ENCODE measurements around the gene PPL.
"Not testable (repeated sequence)": the region's sequence is repeated elsewhere in the genome, so short reads cannot be mapped to it uniquely, and the experiment has no call there.

Gene PPL

GRCh38 chr16:4902038-4902437, 34.9 kb downstream of the PPL start:
- Mint-ChIP-seq H3K4me3 (no peak overlapping the region), H3K36me3 (ENCODE audit: insufficient read depth) (peaks cover 3% of the 10 kb centered on the region), H3K4me1 (ENCODE audit: low read depth in 2 of 2) (no peaks in the 10 kb centered on the region), H3K27ac (no peak overlapping the region), H3K27me3 (peaks cover 33 to 74% of the 10 kb centered on the region in 2 donors), H3K9me3 (no peaks in the 10 kb centered on the region)
- DNase-seq, result no peak
- no peak for ATAC-seq (replicated peaks)

- H3K27ac Mint-ChIP-seq, result no peak overlapping the region
- H3K9me3 Mint-ChIP-seq, result no peaks in the 10 kb centered on the region
- H3K36me3 Mint-ChIP-seq (ENCODE audit: insufficient read depth), result peaks cover 3% of the 10 kb centered on the region
- DNase-seq (no peak), ATAC-seq (replicated peaks) (no peak)
- H3K4me3 Mint-ChIP-seq, result no peak overlapping the region
- no peaks in the 10 kb centered on the region for H3K4me1 Mint-ChIP-seq (ENCODE audit: low read depth in 2 of 2)
- H3K27me3 Mint-ChIP-seq, result peaks cover 33 to 80% of the 10 kb centered on the region in 2 donors
Measured at GRCh38 chr16:4900750-4901149, 36.2 kb downstream of the PPL start.

DNA sequence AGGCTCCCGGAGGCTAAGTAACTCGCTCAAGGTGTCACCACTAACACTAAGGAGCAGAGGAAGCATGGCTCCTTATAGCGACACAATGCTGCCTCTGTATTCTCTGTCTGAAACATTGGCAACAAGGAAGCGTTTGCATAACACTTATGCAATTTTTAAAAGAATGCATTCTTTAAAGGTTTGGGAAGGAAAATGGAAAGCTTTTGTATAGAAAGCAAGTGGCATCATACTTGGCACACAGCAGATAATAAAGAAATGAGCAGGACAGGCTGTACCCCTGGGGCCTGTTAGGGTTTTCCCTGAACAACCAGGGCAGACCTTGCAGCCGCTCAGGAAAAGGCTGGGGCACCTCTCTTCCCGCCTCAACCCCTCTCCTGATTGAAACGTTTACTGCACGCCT, 36.9 kb downstream of the PPL start:
- no peaks in the 10 kb centered on the region for H3K4me1 Mint-ChIP-seq (ENCODE audit: low read depth in 2 of 2)
- no peak overlapping the region for H3K27ac Mint-ChIP-seq
- no peak overlapping the region for H3K4me3 Mint-ChIP-seq
- no peaks in the 10 kb centered on the region for H3K9me3 Mint-ChIP-seq
- ATAC-seq (replicated peaks) (no peak), DNase-seq (no peak)
- H3K27me3 Mint-ChIP-seq, result peaks cover 26 to 73% of the 10 kb centered on the region in 2 donors
- peaks cover 3% of the 10 kb centered on the region for H3K36me3 Mint-ChIP-seq (ENCODE audit: insufficient read depth)

DNA sequence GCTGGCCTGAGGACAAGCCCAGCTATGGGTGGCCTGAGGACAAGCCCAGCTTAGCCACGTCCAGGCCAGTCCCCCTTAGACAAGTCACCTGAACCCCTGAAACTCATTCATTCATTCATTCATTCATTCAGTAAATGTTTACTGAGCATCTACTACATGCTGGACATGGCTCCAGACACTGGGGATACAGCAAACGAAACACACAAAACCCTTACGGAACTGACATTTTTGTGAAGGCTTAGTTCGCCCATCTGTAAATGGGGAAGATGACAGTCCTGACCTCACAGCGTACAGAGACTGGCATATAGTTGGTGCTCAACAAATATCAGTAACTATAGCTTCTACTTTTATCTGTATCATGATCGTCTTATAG, 37.5 kb downstream of the PPL start:
- H3K27me3 Mint-ChIP-seq, result peaks cover 20 to 68% of the 10 kb centered on the region in 2 donors
- no peak overlapping the region for H3K4me3 Mint-ChIP-seq
- DNase-seq (no peak), ATAC-seq (replicated peaks) (no peak)
- H3K9me3 Mint-ChIP-seq, result no peaks in the 10 kb centered on the region
- no peak overlapping the region for H3K27ac Mint-ChIP-seq
- H3K4me1 Mint-ChIP-seq (ENCODE audit: low read depth in 2 of 2), result no peaks in the 10 kb centered on the region
- peaks cover 3% of the 10 kb centered on the region for H3K36me3 Mint-ChIP-seq (ENCODE audit: insufficient read depth)

GRCh38 chr16:4898811-4899473, 38.0 kb downstream of the PPL start:
- Mint-ChIP-seq H3K36me3 (ENCODE audit: insufficient read depth) (peaks cover 3% of the 10 kb centered on the region), H3K27me3 (peaks cover 15 to 62% of the 10 kb centered on the region in 2 donors), H3K27ac (no peak overlapping the region), H3K4me1 (ENCODE audit: low read depth in 2 of 2) (no peaks in the 10 kb centered on the region), H3K9me3 (no peaks in the 10 kb centered on the region), H3K4me3 (no peak overlapping the region)
- DNase-seq (no peak), ATAC-seq (replicated peaks) (no peak)

DNA sequence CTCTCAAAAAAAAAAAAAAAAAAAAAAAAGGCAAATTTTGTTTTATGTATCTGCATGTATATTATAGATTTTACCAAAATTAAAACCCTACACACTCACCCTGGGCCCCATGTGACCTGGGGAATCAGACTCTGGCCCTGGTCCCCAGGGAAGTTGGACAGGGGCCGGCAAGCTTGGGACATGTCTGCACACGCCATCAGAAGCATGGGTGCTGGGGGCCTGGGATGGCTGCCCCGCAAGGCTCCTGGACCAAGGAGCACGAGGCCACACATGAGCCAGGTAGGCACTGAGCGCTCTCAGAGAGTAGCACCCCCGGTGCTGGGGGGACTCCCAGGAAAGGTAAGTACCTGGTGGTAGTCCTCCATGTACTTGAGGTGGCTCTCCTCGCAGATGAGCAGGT, 39.6 kb downstream of the PPL start:
- ATAC-seq (replicated peaks) (no peak), DNase-seq (no peak)
- H3K4me3 Mint-ChIP-seq, result no peak overlapping the region
- no peaks in the 10 kb centered on the region for H3K9me3 Mint-ChIP-seq
- H3K27me3 Mint-ChIP-seq, result peaks cover 2 to 46% of the 10 kb centered on the region in 2 donors
- H3K36me3 Mint-ChIP-seq (ENCODE audit: insufficient read depth), result peaks cover 3% of the 10 kb centered on the region
- H3K27ac Mint-ChIP-seq, result no peak overlapping the region
- no peaks in the 10 kb centered on the region for H3K4me1 Mint-ChIP-seq (ENCODE audit: low read depth in 2 of 2)

GRCh38 chr16:4896761-4897160, 40.2 kb downstream of the PPL start:
- H3K27me3 Mint-ChIP-seq, result peaks cover 0 to 42% of the 10 kb centered on the region in 2 donors
- H3K9me3 Mint-ChIP-seq; H3K4me3 Mint-ChIP-seq; H3K4me1 Mint-ChIP-seq (ENCODE audit: low read depth in 2 of 2); H3K36me3 Mint-ChIP-seq (ENCODE audit: insufficient read depth); DNase-seq; ATAC-seq (replicated peaks); H3K27ac Mint-ChIP-seq: not testable (repeated sequence)

DNA sequence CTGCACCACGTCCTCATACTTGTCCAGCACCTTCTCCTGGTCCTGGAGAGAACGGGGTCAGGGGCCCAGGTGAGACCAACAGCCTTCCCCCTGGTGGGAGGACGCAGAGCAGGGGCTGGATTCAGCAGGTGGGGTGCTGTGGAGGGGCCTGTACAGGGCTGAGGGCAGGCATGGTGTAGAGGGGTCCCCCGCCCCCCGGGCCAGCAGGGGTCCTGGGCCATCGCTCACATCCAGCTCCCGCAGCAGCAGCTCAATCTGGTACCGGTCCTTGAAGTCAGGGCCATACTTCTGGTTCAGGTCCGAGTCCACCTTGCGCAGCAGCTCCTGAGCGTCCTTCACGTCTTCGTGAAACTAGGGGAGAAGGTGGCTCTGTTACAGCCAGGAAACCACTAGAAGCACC, 41.6 kb downstream of the PPL start:
- Mint-ChIP-seq H3K27ac (no peak overlapping the region), H3K4me1 (ENCODE audit: low read depth in 2 of 2) (no peaks in the 10 kb centered on the region), H3K36me3 (ENCODE audit: insufficient read depth) (peaks cover 3% of the 10 kb centered on the region), H3K4me3 (no peak overlapping the region), H3K9me3 (no peaks in the 10 kb centered on the region), H3K27me3 (peaks cover 0 to 34% of the 10 kb centered on the region in 2 donors)
- no peak for DNase-seq
- ATAC-seq (replicated peaks), result no peak

DNA sequence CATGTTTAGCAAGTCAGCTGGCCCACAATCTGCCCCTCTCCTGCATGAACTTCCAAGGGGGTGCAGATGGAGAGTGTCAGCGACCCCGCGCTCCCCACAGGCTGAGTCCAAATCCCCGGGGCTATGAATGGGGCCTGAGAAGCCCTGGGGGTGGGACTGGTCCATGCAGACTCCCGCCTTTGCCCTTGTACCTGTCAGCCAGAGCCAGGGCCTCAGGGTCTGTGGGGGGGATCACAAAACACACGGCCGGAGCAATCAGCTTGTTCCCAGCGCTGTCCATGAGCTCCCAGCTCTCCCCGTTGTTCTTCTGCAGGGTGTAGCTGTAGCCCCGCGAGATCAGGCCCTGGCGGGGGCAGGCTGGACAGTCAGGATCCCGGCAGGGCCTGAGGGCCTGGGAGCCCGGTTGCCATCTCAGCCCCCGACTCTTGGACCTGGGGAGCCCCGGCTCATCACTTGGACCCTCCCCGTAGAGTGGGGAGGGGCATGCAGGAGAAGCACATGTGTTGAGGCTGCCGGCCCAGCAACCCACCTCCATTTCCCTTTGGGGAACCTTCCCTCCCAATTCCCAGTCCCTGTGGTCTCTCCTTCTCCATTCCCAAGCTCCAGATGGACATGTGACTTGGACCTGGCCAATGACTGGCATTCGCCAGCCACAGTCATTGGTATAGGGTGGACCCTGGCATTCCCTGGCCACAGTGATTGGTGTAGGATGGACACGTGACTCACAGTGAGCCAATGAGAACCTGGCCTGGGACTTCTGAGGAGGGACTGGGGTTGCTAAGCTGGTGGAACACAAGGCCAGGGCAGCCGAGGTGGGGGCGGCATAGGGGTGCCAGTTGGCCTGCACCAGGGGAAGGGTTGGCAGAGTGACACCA, 42.4 kb downstream of the PPL start:
- no peak for DNase-seq

GRCh38 chr16:4893103-4893862, 43.7 kb downstream of the PPL start:
- H3K36me3 Mint-ChIP-seq (ENCODE audit: insufficient read depth), result peaks cover 3% of the 10 kb centered on the region
- H3K27ac Mint-ChIP-seq, result peak overlapping the region in 1 of 2 donors; percentile 28
- H3K9me3 Mint-ChIP-seq, result no peaks in the 10 kb centered on the region
- ATAC-seq (replicated peaks), result no peak
- H3K27me3 Mint-ChIP-seq, result peaks cover 0 to 18% of the 10 kb centered on the region in 2 donors
- no peak overlapping the region for H3K4me3 Mint-ChIP-seq
- H3K4me1 Mint-ChIP-seq (ENCODE audit: low read depth in 2 of 2), result no peaks in the 10 kb centered on the region
- no peak for DNase-seq

More for the DNA sequence above, 42.4 kb downstream of the PPL start:
- Mint-ChIP-seq H3K27ac (no peak overlapping the region), H3K27me3 (peaks cover 0 to 26% of the 10 kb centered on the region in 2 donors), H3K9me3 (no peaks in the 10 kb centered on the region), H3K4me3 (no peak overlapping the region), H3K36me3 (ENCODE audit: insufficient read depth) (peaks cover 3% of the 10 kb centered on the region), H3K4me1 (ENCODE audit: low read depth in 2 of 2) (no peaks in the 10 kb centered on the region)
- ATAC-seq (replicated peaks), result no peak

DNA sequence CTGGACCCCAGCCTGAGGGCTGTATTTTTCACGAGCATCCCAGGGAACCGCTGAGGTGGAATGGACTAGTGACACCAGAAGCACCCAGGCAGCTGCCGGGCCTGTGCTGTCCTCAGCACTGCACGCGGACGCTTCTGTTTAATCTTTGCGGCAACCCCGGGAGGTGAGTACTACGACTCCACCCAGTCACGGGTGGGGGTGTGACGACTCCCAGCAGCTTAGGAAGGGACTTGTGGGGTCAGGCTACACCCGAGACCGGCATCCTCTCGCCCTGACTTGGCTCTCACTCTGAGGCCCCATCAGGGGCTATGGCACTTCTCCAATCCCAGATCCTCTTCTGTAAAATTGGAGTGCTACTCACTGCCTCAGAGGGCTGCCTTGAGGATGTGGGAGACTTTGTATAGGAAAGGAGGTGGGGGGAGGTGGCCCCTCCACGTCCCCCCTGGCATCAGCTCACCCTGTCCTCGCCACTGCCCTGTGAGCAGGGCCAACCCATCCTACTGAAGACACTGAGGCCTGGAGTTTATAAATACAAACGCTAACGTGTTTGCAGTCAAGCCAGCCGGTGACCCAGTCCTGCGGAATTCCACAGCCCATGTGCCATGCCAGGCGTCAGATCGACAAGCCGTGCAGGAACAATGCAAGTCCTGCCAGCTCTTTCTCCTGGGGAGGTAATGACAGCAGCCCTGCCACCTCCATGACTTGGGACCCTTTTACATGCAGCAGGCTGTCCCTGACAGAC, 44.4 kb downstream of the PPL start:
- no peak for DNase-seq

DNA sequence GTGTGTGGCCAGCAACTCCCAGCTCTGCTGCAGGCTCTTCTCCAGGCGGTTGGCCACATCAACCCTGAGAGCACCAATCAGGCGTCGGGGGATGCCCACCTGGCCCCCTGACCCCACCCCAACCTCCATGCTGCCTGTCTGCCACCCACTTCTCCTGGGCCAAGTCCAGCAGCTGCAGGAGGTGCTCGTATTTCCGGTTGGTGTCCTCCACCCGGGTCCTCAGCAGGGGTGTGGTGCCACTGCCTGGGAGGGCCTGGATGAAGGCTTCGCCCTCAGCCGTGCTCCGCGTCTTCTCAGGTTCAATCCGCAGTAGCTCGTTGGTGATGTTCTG, 45.1 kb downstream of the PPL start:
- H3K36me3 Mint-ChIP-seq (ENCODE audit: insufficient read depth), result no peaks in the 10 kb centered on the region
- no peaks in the 10 kb centered on the region for H3K9me3 Mint-ChIP-seq
- H3K4me1 Mint-ChIP-seq (ENCODE audit: low read depth in 2 of 2), result no peaks in the 10 kb centered on the region
- H3K4me3 Mint-ChIP-seq, result no peak overlapping the region
- ATAC-seq (replicated peaks) (no peak), DNase-seq (no peak)
- peaks cover 0 to 7% of the 10 kb centered on the region in 2 donors for H3K27me3 Mint-ChIP-seq
- no peak overlapping the region for H3K27ac Mint-ChIP-seq

More for the DNA sequence above, 44.4 kb downstream of the PPL start:
- Mint-ChIP-seq H3K27me3 (peaks cover 0 to 10% of the 10 kb centered on the region in 2 donors), H3K4me3 (no peak overlapping the region), H3K4me1 (ENCODE audit: low read depth in 2 of 2) (no peaks in the 10 kb centered on the region), H3K9me3 (no peaks in the 10 kb centered on the region), H3K36me3 (ENCODE audit: insufficient read depth) (peaks cover under 1% of the 10 kb centered on the region), H3K27ac (no peak overlapping the region)
- no peak for ATAC-seq (replicated peaks)
